ENCODE data around the gene KLHL6. TPM values are rescaled to one million over a fixed set of nuclear protein-coding genes. Genes with fewer than 3 reads are reported as not detected.

KLHL6 gene
- total RNA-seq, 1 experiment from 2014 or later = not detected

- BruUV-seq (replicated peaks) = no TSS peak
Observed at GRCh38 chr3:183486472-183486871, 69.0 kb downstream of the KLHL6 start.

DNA sequence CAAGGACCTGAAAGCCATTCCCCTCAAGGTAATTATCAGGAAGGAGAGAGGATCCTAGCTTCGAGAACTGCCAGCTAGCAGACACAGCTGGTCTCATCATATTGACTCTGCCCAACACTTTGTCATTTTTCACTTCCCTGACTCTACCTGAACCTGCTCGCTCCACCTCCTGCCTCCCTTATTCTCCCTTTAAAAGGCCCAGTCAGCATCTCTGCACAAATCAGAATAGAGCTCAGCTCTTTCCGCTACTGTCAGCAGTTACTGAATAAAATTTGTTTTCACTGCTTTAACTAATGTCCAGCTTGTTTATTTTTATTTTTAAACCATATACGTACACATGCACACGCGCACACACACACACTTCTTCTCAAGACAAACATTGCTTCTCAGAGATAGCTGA is 69.9 kb downstream of the KLHL6 start:
- no peaks in the 10 kb centered on the region for H3K27me3 Mint-ChIP-seq (ENCODE audit: insufficient read depth, unreplicated experiment)
- H3K9me3 Mint-ChIP-seq (ENCODE audit: unreplicated experiment) = no peaks in the 10 kb centered on the region
- no peaks in the 10 kb centered on the region for H3K4me1 Mint-ChIP-seq (ENCODE audit: insufficient read depth, unreplicated experiment)
- DNase-seq (ENCODE audit: unreplicated experiment) = no peak
- BruUV-seq (replicated peaks) = no TSS peak
- H3K4me3 Mint-ChIP-seq (ENCODE audit: unreplicated experiment) = no peak overlapping the region
- TF ChIP-seq CTCF (IDR thresholded peaks at IDR 0.05; ENCODE audit: unreplicated experiment) = no peak
- ChIA-PET CTCF (interaction anchor here (0.6 to 0.8 kb wide), 2 partner anchors 118 to 1322 kb away, joined by 3 to 4 read pairs; no protein-coding TSS in a partner anchor), POLR2A (no interaction called here)
- no peak overlapping the region for H3K27ac Mint-ChIP-seq (ENCODE audit: low read depth, unreplicated experiment)
- intact Hi-C loops (cut with micrococcal nuclease) = loop anchor here (10.0 kb wide), 1 partner anchor 149 kb away; the partner anchor contains the start of gene KLHL24
- H3K36me3 Mint-ChIP-seq (ENCODE audit: insufficient read depth, unreplicated experiment) = no peaks in the 10 kb centered on the region

More at GRCh38 chr3:183486472-183486871, 69.0 kb downstream of the KLHL6 start:
- Mint-ChIP-seq H3K4me1 (ENCODE audit: insufficient read depth, unreplicated experiment) (no peaks in the 10 kb centered on the region), H3K27ac (ENCODE audit: low read depth, unreplicated experiment) (no peak overlapping the region), H3K27me3 (ENCODE audit: insufficient read depth, unreplicated experiment) (no peaks in the 10 kb centered on the region), H3K9me3 (ENCODE audit: unreplicated experiment) (no peaks in the 10 kb centered on the region), H3K36me3 (ENCODE audit: insufficient read depth, unreplicated experiment) (no peaks in the 10 kb centered on the region), H3K4me3 (ENCODE audit: unreplicated experiment) (no peak overlapping the region)
- ChIA-PET CTCF (interaction anchor here (0.6 kb wide), 1 partner anchor 1323 kb away, joined by 4 read pairs; no protein-coding TSS in a partner anchor), POLR2A (no interaction called here)
- intact Hi-C loops (cut with micrococcal nuclease) = loop anchor here (10.0 kb wide), 1 partner anchor 148 kb away; the partner anchor contains the start of gene KLHL24
- no peak for TF ChIP-seq CTCF (IDR thresholded peaks at IDR 0.05; ENCODE audit: unreplicated experiment)
- no peak for DNase-seq (ENCODE audit: unreplicated experiment)

GRCh38 chr3:183485093-183485492 is 70.4 kb downstream of the KLHL6 start:
- no peaks in the 10 kb centered on the region for H3K9me3 Mint-ChIP-seq (ENCODE audit: unreplicated experiment)

More at GRCh38 chr3:183485093-183485492, 70.4 kb downstream of the KLHL6 start:
- Mint-ChIP-seq H3K36me3 (ENCODE audit: insufficient read depth, unreplicated experiment) (no peaks in the 10 kb centered on the region), H3K27ac (ENCODE audit: low read depth, unreplicated experiment) (no peak overlapping the region), H3K4me1 (ENCODE audit: insufficient read depth, unreplicated experiment) (no peaks in the 10 kb centered on the region), H3K4me3 (ENCODE audit: unreplicated experiment) (no peak overlapping the region), H3K27me3 (ENCODE audit: insufficient read depth, unreplicated experiment) (no peaks in the 10 kb centered on the region)
- no TSS peak for BruUV-seq (replicated peaks)
- no peak for TF ChIP-seq CTCF (IDR thresholded peaks at IDR 0.05; ENCODE audit: unreplicated experiment)
- ChIA-PET CTCF (interaction anchor here (0.8 kb wide), 1 partner anchor 118 kb away, joined by 3 read pairs; no protein-coding TSS in a partner anchor), POLR2A (no interaction called here)
- intact Hi-C loops (cut with micrococcal nuclease) = loop anchor here (10.0 kb wide), 1 partner anchor 150 kb away; the partner anchor contains the start of gene KLHL24
- DNase-seq (ENCODE audit: unreplicated experiment) = no peak
